BLaER1 treated with 17β-estradiol and CSF1 and Interleukin-3, amounts not matched to agents 10 nM and 100 nM (cell line): Measurements from ENCODE around the gene GRIK1.

Experiments used
- H3K27ac ChIP-seq, 11 experiments: shearing (Covaris generic); formaldehyde crosslinking; 2 replicates each; pipeline ENCODE4 v1.8.1; 2022
- H3K27me3 ChIP-seq, 11 experiments: shearing (Covaris generic); formaldehyde crosslinking; 2 replicates each; pipeline ENCODE4 v1.8.1; 2022
- H3K36me3 ChIP-seq, 11 experiments: shearing (Covaris generic); formaldehyde crosslinking; 2 replicates each; pipeline ENCODE4 v1.8.1; 2022
- H3K4me1 ChIP-seq, 10 experiments: shearing (Covaris generic); formaldehyde crosslinking; 2 replicates each; pipeline ENCODE4 v1.8.1; 2022
- H3K4me2 ChIP-seq, 11 experiments: shearing (Covaris generic); formaldehyde crosslinking; 2 replicates each; pipeline ENCODE4 v1.8.1; 2022
- H3K4me3 ChIP-seq, 10 experiments: shearing (Covaris generic); formaldehyde crosslinking; 2 replicates each; pipeline ENCODE4 v1.8.1; 2022
- H3K9ac ChIP-seq, 11 experiments: shearing (Covaris generic); formaldehyde crosslinking; 2 replicates each; pipeline ENCODE4 v1.8.1; 2022
- H3K9me3 ChIP-seq, 11 experiments: shearing (Covaris generic); formaldehyde crosslinking; replicated peaks in 1 of 11; 2 replicates each; pipeline ENCODE4 v1.8.1; 2022
- H4K20me1 ChIP-seq, 11 experiments: shearing (Covaris generic); formaldehyde crosslinking; 2 replicates each; pipeline ENCODE4 v1.8.1; 2022
- Cebpa-rat ChIP-seq, 11 experiments: shearing (Covaris generic); IDR thresholded peaks; 2 replicates each; pipeline ENCODE4 v1.8.1; 2022

The GRIK1 gene

GRCh38 chr21:29933088-29933487, 6.7 kb downstream of the GRIK1 start:
- Histone ChIP-seq H3K36me3 (no peaks in the 10 kb centered on the region), H3K27me3 (no peaks in the 10 kb centered on the region), H3K4me1 (peaks cover 0 to 6% (median 0%) of the 10 kb centered on the region in 10 experiments; a peak in 1 of 20 replicates), H3K4me2 (no peak overlapping the region), H3K4me3 (no peak overlapping the region), H3K27ac (no peak overlapping the region), H3K9ac (no peak overlapping the region), H3K9me3 (0 out of 22 replicates have a peak, but pooled peaks cover 0 to under 1% (median 0%) of the 10 kb centered on the region in 11 experiments), H4K20me1 (no peaks in the 10 kb centered on the region)
- TF ChIP-seq Cebpa-rat (IDR thresholded peaks at IDR 0.05), result no peak

GRCh38 chr21:29928537-29928936, 11.3 kb downstream of the GRIK1 start:
- H4K20me1 ChIP-seq, result no peaks in the 10 kb centered on the region
- no peaks in the 10 kb centered on the region for H3K27me3 ChIP-seq
- no peak overlapping the region for H3K27ac ChIP-seq
- no peak overlapping the region for H3K9ac ChIP-seq
- no peaks in the 10 kb centered on the region for H3K9me3 ChIP-seq
- H3K36me3 ChIP-seq, result no peaks in the 10 kb centered on the region
- H3K4me1 ChIP-seq, result peaks cover 0 to 6% (median 0%) of the 10 kb centered on the region in 10 experiments; a peak in 1 of 20 replicates
- TF ChIP-seq Cebpa-rat (IDR thresholded peaks at IDR 0.05), result no peak
- no peak overlapping the region for H3K4me3 ChIP-seq
- no peak overlapping the region for H3K4me2 ChIP-seq

- H3K9me3 ChIP-seq, result no peaks in the 10 kb centered on the region
- H3K27ac ChIP-seq, result no peak overlapping the region
- no peaks in the 10 kb centered on the region for H3K27me3 ChIP-seq
- H3K4me1 ChIP-seq, result 0 out of 20 replicates have a peak, but pooled peaks cover 0 to 7% (median 0%) of the 10 kb centered on the region in 10 experiments
- no peak overlapping the region for H3K9ac ChIP-seq
- TF ChIP-seq Cebpa-rat (IDR thresholded peaks at IDR 0.05), result no peak
- H3K4me3 ChIP-seq, result no peak overlapping the region
- H3K36me3 ChIP-seq, result no peaks in the 10 kb centered on the region
- H3K4me2 ChIP-seq, result no peak overlapping the region
- H4K20me1 ChIP-seq, result no peaks in the 10 kb centered on the region
Observed at GRCh38 chr21:29920938-29921337, 18.9 kb downstream of the GRIK1 start.

GRCh38 chr21:29914326-29914725, 25.5 kb downstream of the GRIK1 start:
- TF ChIP-seq Cebpa-rat (IDR thresholded peaks at IDR 0.05), result no peak
- no peaks in the 10 kb centered on the region for H3K4me1 ChIP-seq
- H3K27ac ChIP-seq, result no peak overlapping the region
- H4K20me1 ChIP-seq, result no peaks in the 10 kb centered on the region
- H3K27me3 ChIP-seq, result no peaks in the 10 kb centered on the region
- 0 out of 22 replicates have a peak, but pooled peaks cover 0 to 3% (median 0%) of the 10 kb centered on the region in 11 experiments for H3K9me3 ChIP-seq
- no peak overlapping the region for H3K4me3 ChIP-seq
- no peak overlapping the region for H3K9ac ChIP-seq
- no peak overlapping the region for H3K4me2 ChIP-seq
- H3K36me3 ChIP-seq, result no peaks in the 10 kb centered on the region

- no peaks in the 10 kb centered on the region for H3K36me3 ChIP-seq
- no peak overlapping the region for H3K9ac ChIP-seq
- no peak overlapping the region for H3K4me2 ChIP-seq
- H4K20me1 ChIP-seq, result no peaks in the 10 kb centered on the region
- H3K9me3 ChIP-seq, result 0 out of 22 replicates have a peak, but pooled peaks cover 0 to 3% (median 0%) of the 10 kb centered on the region in 11 experiments
- no peaks in the 10 kb centered on the region for H3K4me1 ChIP-seq
- H3K4me3 ChIP-seq, result no peak overlapping the region
- H3K27me3 ChIP-seq, result no peaks in the 10 kb centered on the region
- TF ChIP-seq Cebpa-rat (IDR thresholded peaks at IDR 0.05), result no peak
- H3K27ac ChIP-seq, result no peak overlapping the region
Observed at GRCh38 chr21:29909571-29909970, 30.2 kb downstream of the GRIK1 start.

- H3K9ac ChIP-seq, result no peak overlapping the region
- H3K36me3 ChIP-seq, result no peaks in the 10 kb centered on the region
- H3K27ac ChIP-seq, result no peak overlapping the region
- no peaks in the 10 kb centered on the region for H4K20me1 ChIP-seq
- H3K27me3 ChIP-seq, result no peaks in the 10 kb centered on the region
- TF ChIP-seq Cebpa-rat (IDR thresholded peaks at IDR 0.05), result no peak
- no peak overlapping the region for H3K4me2 ChIP-seq
- no peaks in the 10 kb centered on the region for H3K4me1 ChIP-seq
- no peak overlapping the region for H3K4me3 ChIP-seq
- peaks cover 0 to 5% (median 0%) of the 10 kb centered on the region in 11 experiments; a peak in 1 of 22 replicates for H3K9me3 ChIP-seq
Observed at GRCh38 chr21:29904359-29905282, 35.2 kb downstream of the GRIK1 start.

- Histone ChIP-seq H3K4me3 (no peak overlapping the region), H4K20me1 (no peaks in the 10 kb centered on the region), H3K27ac (no peak overlapping the region), H3K27me3 (no peaks in the 10 kb centered on the region), H3K4me1 (no peaks in the 10 kb centered on the region), H3K36me3 (no peaks in the 10 kb centered on the region), H3K9ac (no peak overlapping the region), H3K4me2 (no peak overlapping the region), H3K9me3 (no peaks in the 10 kb centered on the region)
- TF ChIP-seq Cebpa-rat (IDR thresholded peaks at IDR 0.05), result peak in 2 of 11 experiments; percentile 26 to 34; a peak in 1 of 22 replicates
Observed at GRCh38 chr21:29896884-29897283, 42.9 kb downstream of the GRIK1 start.

- peaks cover 0 to 3% (median 0%) of the 10 kb centered on the region in 10 experiments; a peak in 1 of 20 replicates for H3K4me1 ChIP-seq
- H3K36me3 ChIP-seq, result no peaks in the 10 kb centered on the region
- TF ChIP-seq Cebpa-rat (IDR thresholded peaks at IDR 0.05), result no peak
- H3K9me3 ChIP-seq, result no peaks in the 10 kb centered on the region
- H3K9ac ChIP-seq, result no peak overlapping the region
- H3K4me3 ChIP-seq, result no peak overlapping the region
- H3K27ac ChIP-seq, result no peak overlapping the region
- H4K20me1 ChIP-seq, result no peaks in the 10 kb centered on the region
- H3K27me3 ChIP-seq, result no peaks in the 10 kb centered on the region
- H3K4me2 ChIP-seq, result no peak overlapping the region
Observed at GRCh38 chr21:29893687-29894086, 46.1 kb downstream of the GRIK1 start.

- Histone ChIP-seq H3K4me2 (no peak overlapping the region), H3K27ac (no peak overlapping the region), H3K27me3 (no peaks in the 10 kb centered on the region), H3K36me3 (no peaks in the 10 kb centered on the region), H3K9me3 (no peaks in the 10 kb centered on the region), H3K4me1 (peaks cover 0 to 8% (median 0%) of the 10 kb centered on the region in 10 experiments; a peak in 1 of 20 replicates), H4K20me1 (no peaks in the 10 kb centered on the region), H3K9ac (no peak overlapping the region), H3K4me3 (no peak overlapping the region)
- no peak for TF ChIP-seq Cebpa-rat (IDR thresholded peaks at IDR 0.05)
Observed at GRCh38 chr21:29892379-29892778, 47.4 kb downstream of the GRIK1 start.
